SK-N-MC (cell line): Measurements from ENCODE around the gene RPS27A.

Source experiments
- EZH2 ChIP-seq: fragments of 200-600 bp; sonication (generic); IDR thresholded peaks from one replicate; pipeline ENCODE4 v1.6.1; 2017; ENCODE audit warnings: antibody characterized with exemption
- FOXP2 ChIP-seq: optimal IDR thresholded peaks from 2 replicates; pipeline ENCODE3; 2011; ENCODE audit warnings: mild to moderate bottlenecking, moderate library complexity; ENCODE audit not compliant: insufficient read depth; ENCODE audit errors: extremely low read length, control extremely low read depth
- POLR2AphosphoS5 ChIP-seq: IDR thresholded peaks from 2 replicates; pipeline ENCODE4 v1.6.1; 2012; ENCODE audit warnings: mild to moderate bottlenecking, low read depth, low read length, borderline replicate concordance

DNA sequence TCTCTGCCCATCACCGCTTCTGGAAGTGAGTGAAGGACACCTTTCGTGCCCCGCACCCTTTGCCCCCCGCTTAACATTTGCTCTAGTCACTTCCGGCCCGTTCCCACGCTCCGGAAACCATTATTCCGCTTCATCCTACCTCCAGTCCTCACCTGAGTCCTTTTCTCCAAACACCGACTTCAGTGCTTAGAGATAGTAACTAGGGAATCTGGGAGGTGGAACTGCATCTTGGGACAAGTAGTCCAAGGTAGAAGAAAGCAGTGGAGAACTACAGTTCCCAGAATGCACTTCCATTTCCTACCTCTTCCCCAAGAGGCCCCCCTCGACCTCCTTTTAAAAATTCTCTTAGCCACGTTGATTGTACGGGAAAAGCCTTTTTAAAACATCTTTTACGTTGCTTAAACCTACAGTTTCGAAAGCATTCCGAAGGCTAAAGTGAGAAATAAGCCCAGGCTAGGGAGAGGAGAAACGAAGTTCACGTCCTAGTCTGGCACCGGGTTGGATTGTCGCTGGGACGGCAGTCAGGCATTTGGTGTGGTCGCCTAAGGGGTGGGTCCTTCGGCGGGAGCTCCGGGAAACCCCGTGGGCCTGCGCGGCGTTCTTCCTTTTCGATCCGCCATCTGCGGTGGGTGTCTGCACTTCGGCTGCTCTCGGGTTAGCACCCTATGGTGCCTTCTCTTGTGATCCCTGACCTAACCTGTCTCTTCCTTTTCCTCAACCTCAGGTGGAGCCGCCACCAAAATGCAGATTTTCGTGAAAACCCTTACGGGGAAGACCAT, at the start of gene RPS27A, which contains the start of gene CLHC1:
- TF ChIP-seq POLR2AphosphoS5 (peak; percentile 93), EZH2 (no peak), FOXP2 (peak; percentile 80)
